NT2/D1 (cell line): ENCODE data around the gene PRICKLE3.

ENCODE experiments used
- YY1 ChIP-seq: IDR thresholded peaks from 2 replicates; pipeline ENCODE4 v1.6.1; 2011; ENCODE audit not compliant: insufficient read length, insufficient read depth
- ZNF274 ChIP-seq: IDR thresholded peaks from 2 replicates; pipeline ENCODE4 v1.6.1; 2011; ENCODE audit warnings: mild to moderate bottlenecking, low read depth, low read length

- TF ChIP-seq ZNF274 (no peak), YY1 (no peak)
Measured at GRCh38 chrX:49212861-49213260, 26.7 kb upstream of the PRICKLE3 start.
